HG03460 (cell line): ENCODE measurements around the gene USP47.

ENCODE experiments used
- ATAC-seq: cut with Tn5 transposase; IDR thresholded peaks from one replicate; pipeline ENCODE4 v1.9.1; 2021; ENCODE audit not compliant: unreplicated experiment

USP47 gene

GRCh38 chr11:11965656-11966353 lies 124.0 kb downstream of the USP47 start:
- ATAC-seq: no peak

DNA sequence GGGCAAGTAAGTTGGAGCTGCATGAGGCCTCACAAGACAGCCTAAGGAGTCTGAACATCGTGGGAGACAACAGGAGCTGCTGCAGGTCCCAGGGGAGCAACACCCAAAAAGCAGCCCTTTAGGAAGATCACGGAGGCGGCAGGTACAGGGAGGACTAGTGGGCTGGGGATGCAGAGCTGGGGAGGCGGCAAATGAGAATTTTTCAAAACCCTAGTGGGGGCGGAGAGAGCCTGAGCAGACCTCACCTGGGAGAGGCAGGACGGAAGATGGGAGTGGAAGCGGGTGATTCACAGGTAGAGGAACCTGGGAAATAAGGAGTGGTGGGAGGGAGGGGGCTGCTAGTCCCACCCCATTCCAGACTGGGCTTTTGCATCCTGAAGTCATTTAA lies 124.6 kb downstream of the USP47 start:
- ATAC-seq: no peak

DNA sequence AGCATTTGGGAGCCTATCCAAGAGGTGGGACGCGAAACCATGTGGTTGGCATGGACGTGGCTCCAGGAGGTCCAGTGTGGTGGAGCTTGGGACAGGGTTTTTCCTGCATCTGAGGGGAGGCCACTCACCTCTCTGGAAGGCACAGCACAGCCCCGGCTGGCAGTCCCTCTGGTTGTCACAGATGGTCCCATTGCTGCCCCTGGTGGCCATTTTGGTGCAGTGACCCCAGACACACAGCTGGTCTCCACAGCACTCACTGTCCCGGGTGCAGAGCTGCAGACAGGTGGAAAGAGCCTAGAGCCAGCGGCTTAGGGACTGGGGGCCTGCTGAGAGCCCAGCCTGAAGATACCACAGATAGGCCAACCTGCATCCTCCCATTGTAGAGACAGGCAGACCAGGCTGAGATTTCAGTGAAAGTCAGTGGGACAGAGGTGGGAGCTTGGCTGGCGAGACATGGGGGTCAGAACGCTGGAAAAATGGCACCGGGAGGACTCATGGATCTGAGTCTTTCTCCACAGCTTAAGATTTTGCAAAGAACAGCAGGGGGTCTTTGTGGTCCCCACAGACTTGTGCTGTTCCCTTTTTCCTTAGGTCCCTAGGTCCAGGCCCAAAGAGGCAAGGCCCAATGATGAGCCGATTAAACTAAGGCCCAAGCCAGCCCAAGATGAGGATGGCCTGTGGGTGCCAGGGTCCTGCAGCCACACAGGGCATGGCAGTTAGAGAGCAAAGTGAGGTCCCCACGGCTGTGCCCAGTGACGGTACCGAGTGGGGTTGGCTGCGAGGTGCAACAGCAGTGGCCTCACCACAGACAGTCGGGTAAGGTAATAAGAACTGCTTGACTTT lies 125.3 kb downstream of the USP47 start:
- peak; percentile 96 for ATAC-seq

DNA sequence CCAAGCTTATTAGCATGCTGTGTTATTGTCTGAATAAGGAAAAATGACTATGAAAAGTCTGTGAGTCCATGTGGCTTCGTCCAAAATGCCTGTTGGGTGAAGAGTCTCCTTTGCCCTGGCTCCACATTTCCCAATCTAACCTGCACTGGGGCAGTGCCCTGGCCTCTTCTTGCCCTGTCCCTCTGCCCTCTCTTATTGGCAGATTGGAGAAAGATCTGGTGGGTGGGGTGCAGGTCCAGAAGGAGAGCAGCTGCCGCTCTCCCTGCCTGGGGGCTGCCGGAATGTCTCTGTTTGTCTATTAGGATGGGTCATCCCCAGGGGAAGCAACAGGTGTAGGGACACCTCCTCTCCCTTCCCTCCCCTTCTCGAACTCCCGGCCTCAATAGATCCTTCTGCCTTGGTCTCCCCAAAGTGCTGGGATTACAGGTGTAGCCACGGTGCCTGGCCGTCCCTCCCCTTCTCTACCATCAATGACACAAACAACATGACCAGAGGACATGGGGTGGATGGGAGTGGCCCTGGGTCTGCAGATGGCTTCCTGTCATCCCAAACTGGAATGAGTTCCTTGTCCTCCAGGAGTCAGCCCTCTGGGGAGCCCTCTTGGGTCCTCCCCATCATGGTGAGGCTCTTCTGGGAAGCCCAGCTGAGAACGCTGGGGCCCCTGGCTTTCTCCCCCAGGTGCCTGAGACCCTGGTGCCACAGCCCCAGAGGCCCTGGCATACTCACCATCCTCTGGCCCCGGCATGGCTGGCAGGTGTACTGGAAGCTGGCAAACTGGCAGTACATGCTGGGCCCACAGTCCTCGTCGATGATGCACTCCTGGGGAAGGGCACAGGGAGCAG lies 126.1 kb downstream of the USP47 start:
- no peak for ATAC-seq

GRCh38 chr11:11968511-11969280 lies 126.9 kb downstream of the USP47 start:
- ATAC-seq: no peak

DNA sequence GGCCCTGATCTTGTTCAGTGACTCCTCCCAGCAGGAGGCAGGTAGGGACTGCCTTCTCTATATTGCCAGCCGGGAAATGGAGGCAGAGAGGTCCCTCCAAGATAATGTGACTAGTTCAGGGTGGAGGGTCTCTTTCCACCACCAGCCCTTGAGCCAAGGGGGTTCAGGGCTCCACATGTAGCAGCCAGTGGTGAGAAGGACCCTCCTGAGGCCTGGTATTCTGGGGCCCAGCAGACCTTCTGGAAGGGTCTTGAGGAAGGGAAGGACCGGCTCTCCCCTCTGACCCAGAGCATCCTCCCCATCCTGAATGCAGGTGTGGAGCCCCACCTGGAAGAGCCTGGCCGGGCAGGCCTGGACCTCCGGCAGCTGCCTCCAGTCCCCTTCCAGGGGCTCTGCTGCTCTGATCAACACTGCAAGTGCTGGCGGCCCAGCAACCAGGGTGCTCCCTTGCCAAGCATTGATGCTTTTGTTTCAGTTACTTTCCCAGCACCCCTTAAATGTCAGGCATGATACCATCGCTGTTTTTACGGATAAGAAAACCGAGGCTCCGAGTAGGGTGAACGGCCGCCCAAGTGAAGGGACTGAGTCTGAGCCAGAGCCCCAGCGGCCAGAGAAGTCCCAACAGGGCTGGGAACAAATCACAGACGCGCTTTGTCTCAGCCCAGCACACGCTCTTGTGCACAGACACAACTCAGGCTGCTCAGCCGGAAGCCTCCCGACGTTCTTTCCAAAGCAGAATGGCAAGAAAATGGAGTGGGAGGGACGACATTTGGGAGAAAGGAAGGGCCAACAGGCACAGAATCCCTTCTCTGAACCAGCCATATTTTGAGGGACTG lies 127.8 kb downstream of the USP47 start:
- ATAC-seq: no peak

DNA sequence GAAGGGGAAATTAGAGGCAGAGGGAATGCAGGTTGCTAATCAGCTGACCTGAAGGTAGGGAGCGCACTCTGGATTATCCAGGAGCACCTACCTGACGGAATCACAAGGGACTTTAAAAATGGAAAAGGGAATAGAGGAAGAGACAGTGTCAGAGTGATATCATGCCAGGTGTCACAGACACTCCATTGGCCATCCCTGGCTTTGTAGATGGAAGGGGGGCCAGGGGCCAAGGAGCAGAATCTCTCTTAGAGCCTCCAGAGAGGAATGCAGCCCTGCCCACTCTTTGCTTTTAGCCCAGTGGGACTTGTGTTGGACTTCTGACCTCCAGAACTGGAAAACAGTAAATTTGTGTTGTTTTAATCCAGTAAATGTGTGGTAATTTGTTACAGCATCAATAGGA lies 128.8 kb downstream of the USP47 start:
- no peak for ATAC-seq

- no peak for ATAC-seq
Measured at GRCh38 chr11:11971906-11972547, 130.3 kb downstream of the USP47 start.

DNA sequence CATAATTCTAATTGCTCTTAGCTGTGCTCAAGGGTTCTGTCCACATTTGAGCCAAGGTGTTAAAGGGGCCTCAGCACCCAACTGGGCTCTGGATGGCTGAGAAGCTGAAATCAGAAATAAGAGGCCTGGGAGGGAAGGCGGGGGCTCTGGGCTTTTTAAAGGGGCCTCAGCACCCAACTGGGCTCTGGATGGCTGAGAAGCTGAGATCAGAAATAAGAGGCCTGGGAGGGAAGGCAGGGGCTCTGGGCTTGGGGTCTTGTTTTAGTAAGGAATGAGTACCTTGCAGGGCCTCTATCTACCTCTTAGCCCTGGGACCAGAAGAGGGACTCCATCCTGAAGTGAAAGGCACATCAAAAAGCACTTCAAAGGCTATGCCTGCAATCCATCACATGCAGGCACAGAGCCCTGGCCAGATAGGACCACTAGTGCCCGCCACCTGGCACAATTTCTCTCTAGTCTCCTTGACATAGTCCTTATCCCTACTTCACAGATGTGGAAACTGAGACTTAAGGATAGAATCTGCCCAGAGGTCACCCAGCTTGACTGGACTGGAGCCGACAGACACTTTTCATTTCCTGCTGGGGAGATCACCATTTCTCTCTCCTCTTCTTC lies 131.1 kb downstream of the USP47 start:
- ATAC-seq: no peak

DNA sequence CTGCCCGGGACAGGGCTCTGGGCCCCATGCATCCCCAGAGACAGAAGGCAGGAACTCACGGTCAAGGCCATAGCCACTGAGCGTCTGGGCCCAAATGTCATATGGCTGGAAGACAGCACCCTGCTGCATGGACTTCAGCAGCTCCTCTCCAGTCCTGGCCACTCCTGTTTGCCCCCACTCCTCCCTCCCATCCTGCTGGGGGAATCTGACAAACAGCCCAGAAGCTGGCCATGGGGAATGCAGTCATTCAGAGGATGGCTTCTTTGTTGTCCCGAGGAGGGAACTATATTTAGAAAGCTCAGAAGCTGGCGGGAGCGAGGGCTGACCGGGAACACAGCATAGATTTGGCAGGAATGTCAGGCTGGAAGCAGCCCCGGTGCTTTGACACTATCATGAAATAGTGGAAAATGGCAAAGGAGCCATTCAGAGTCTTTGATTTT lies 131.6 kb downstream of the USP47 start:
- ATAC-seq: no peak

- ATAC-seq: no peak
Measured at GRCh38 chr11:11973866-11974265, 132.1 kb downstream of the USP47 start.

- ATAC-seq: no peak
Measured at GRCh38 chr11:11975201-11976092, 133.7 kb downstream of the USP47 start.

GRCh38 chr11:11976481-11977127 lies 134.8 kb downstream of the USP47 start:
- no peak for ATAC-seq

GRCh38 chr11:11977206-11977938 lies 135.6 kb downstream of the USP47 start:
- ATAC-seq: no peak

DNA sequence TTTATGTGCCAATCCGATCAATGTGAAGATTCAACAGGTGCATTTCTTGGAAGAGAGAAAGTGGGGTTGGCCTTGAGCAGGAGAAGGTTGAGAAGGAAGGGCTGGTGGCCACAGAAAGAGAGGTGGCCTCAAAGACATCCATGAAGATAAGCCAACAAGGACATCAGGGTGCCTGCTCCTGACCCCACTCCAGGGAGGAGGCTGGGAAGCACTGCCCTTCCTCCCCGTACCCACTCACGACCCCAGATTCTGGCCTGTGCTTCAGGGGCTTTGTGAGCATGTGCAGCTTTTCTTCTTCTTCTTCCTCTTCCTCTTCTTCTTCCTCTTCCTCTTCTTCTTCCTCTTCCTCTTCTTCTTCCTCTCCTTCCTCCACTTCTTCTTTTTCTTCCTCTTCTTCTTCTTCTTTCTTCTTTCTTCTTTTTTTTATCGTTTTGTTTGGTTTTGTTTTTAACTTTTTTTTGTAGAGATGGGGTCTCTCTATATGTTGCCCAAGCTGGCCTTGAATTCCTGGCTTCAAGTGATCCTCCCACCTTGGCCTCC lies 136.4 kb downstream of the USP47 start:
- no peak for ATAC-seq

DNA sequence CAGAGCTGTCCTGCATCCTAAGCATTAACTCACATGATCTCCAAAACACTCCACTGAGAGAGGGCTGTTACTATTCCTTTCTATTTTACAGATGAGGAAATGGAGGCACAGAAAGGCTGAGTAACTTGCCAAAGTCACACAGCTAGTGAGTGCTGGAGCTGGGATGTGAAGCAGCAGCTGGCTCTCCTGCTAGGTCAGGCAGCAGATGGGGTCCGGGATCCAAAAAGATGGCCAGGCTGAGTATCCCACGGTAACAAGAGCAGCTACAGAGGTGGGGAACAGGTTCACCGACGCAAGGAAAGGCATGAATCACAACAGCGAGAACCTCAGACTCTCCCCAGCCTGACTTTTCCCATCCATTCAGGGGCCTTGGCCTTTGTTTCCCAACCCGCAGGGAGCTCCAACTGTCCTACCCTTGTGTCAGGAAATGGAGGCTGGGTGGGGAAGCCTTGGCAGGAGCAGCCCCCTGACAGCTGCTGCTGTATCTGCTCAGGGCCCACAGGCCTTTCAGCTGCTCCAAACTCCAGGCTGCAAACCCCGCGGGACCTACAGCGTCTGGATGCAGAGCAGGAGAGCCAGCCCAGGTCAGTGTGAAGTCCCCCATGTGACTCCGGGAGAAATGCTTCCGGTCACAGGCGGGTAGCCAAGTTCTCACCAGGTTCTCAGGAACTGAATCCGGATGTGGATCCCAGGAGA lies 137.2 kb downstream of the USP47 start:
- ATAC-seq: no peak
